Measurements from ENCODE around the gene LDLRAP1.

GRCh38 chr1:25561421-25562100 lies 18.2 kb downstream of the LDLRAP1 start:
- no peak for TF ChIP-seq CTCF (conservative IDR thresholded peaks at IDR 0.05)
- TF ChIP-seq EZH2 (IDR thresholded peaks at IDR 0.05; ENCODE audit: low read depth) = no peak

Measured in PC-9 (cell line).